ENCODE measurements around the gene RUBCNL.

Gene RUBCNL

GRCh38 chr13:46293436-46293835 is 93.6 kb downstream of the RUBCNL start:
- Histone ChIP-seq H3K27ac (ENCODE audit: extremely low read depth, low read depth, low read length) (no peak overlapping the region), H3K4me3 (ENCODE audit: low read depth, low read length) (no peak overlapping the region), H3K9me3 (ENCODE audit: control insufficient read depth, insufficient read depth, low read depth, low read length) (no peaks in the 10 kb centered on the region), H3K4me1 (ENCODE audit: control insufficient read depth, insufficient read depth, low read length) (no peaks in the 10 kb centered on the region), H3K36me3 (ENCODE audit: control insufficient read depth in 2 of 2, insufficient read depth in 1 of 2, low read length in 2 of 2) (no peaks in the 10 kb centered on the region)
- TF ChIP-seq ZNF629 (tag by site-specific recombination; IDR thresholded peaks at IDR 0.05): no peak
- no peak for TF ChIP-seq ZSCAN23 (tag by site-specific recombination; IDR thresholded peaks at IDR 0.05)
- no peak for TF ChIP-seq ZNF121 (tag by site-specific recombination; IDR thresholded peaks at IDR 0.05)
- no peak for TF ChIP-seq ZBTB11 (tag by site-specific recombination; conservative IDR thresholded peaks at IDR 0.05; ENCODE audit: low read depth)
- no peak for TF ChIP-seq ZNF560 (tag by site-specific recombination; IDR thresholded peaks at IDR 0.05; ENCODE audit: borderline replicate concordance)
- no peak for TF ChIP-seq BCL11A (tag by site-specific recombination; IDR thresholded peaks at IDR 0.05; ENCODE audit: low read depth)
- CTCF ChIA-PET: interaction anchor here (0.6 kb wide), 1 partner anchor 427 kb away, joined by 3 read pairs; no protein-coding TSS in a partner anchor
- POLR2A ChIA-PET: no interaction called here

Measured in HEK293 (cell line).